Loucy (cell line): ENCODE measurements around the gene OCIAD1.

Experiments used
- EZH2phosphoT487 ChIP-seq: fragments of 200-600 bp; IDR thresholded peaks from 2 replicates; pipeline ENCODE4 v1.6.1; 2018; ENCODE audit warnings: antibody characterized with exemption, mild to moderate bottlenecking, moderate library complexity, borderline replicate concordance
- TF ChIP-seq, protein P1 (sequence below): fragments of 200-600 bp; sonication (generic); conservative IDR thresholded peaks from 2 replicates; pipeline ENCODE4 v1.5.1; 2014; ENCODE audit warnings: mild to moderate bottlenecking, antibody characterized with exemption, low read length

DNA sequence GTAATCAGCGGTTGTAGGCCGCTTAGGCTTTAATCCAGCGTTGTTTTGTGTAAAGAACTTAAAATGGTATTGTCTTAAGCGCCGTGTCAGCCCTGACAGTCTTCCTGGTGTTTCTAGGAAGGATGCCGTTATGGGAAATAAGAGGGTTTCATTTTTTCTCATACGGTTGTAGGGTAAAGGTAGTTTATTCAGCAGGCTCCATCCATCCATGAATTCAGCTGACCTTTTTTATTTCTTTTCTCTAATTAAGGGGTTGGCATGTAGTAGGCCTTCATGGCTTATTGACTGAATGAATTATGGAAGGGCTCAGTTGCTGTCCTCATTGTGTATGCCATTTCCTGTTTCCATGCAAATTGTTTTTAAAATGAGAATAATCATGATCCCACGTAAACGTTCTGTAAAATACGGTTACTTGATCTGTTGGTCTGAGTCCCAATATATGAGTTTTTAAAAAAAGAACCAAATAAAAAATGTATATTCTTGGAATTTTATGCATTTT lies 693 bp downstream of the OCIAD1 start:
- TF ChIP-seq, protein P1, sequence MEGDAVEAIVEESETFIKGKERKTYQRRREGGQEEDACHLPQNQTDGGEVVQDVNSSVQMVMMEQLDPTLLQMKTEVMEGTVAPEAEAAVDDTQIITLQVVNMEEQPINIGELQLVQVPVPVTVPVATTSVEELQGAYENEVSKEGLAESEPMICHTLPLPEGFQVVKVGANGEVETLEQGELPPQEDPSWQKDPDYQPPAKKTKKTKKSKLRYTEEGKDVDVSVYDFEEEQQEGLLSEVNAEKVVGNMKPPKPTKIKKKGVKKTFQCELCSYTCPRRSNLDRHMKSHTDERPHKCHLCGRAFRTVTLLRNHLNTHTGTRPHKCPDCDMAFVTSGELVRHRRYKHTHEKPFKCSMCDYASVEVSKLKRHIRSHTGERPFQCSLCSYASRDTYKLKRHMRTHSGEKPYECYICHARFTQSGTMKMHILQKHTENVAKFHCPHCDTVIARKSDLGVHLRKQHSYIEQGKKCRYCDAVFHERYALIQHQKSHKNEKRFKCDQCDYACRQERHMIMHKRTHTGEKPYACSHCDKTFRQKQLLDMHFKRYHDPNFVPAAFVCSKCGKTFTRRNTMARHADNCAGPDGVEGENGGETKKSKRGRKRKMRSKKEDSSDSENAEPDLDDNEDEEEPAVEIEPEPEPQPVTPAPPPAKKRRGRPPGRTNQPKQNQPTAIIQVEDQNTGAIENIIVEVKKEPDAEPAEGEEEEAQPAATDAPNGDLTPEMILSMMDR: no peak
- no peak for TF ChIP-seq EZH2phosphoT487
